GM19023 (cell line): ENCODE measurements around the gene MAP2K7.
"Not testable (repeated sequence)": the region's sequence is repeated elsewhere in the genome, so short reads cannot be mapped to it uniquely, and the experiment has no call there.

Experiments used
- ATAC-seq: cut with Tn5 transposase; IDR thresholded peaks from one replicate; pipeline ENCODE4 v1.9.1; 2021; ENCODE audit warnings: mild to moderate bottlenecking, moderate library complexity; ENCODE audit not compliant: unreplicated experiment

The MAP2K7 gene

GRCh38 chr19:7928741-7929701 lies 25.3 kb downstream of the MAP2K7 start:
- ATAC-seq = no peak

DNA sequence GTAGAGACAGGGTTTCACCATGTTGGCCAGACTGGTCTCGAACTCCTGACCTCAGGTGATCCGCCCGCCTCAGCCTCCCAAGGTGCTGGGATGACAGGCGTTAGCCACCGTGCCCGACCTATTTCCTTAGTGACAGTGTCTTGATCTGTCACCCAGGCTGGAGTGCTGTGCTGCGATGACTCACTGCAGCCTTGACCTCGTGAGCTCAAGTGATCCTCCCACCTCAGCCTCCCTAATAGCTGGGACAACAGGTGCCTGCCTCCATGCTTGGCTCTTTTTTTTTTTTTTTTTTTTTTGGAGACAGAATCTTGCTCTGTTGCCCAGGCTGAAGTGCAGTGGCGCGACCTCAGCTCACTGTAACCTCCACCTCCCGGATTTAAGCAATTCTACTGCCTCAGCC lies 26.4 kb downstream of the MAP2K7 start:
- not testable (repeated sequence) for ATAC-seq

GRCh38 chr19:7930765-7931164 lies 27.1 kb downstream of the MAP2K7 start:
- no peak for ATAC-seq

- ATAC-seq = no peak
Measured at GRCh38 chr19:7931221-7932061, 27.8 kb downstream of the MAP2K7 start.

GRCh38 chr19:7932276-7932929 lies 28.7 kb downstream of the MAP2K7 start:
- no peak for ATAC-seq

GRCh38 chr19:7932930-7933300 lies 29.2 kb downstream of the MAP2K7 start:
- ATAC-seq = no peak

GRCh38 chr19:7933411-7933810 lies 29.7 kb downstream of the MAP2K7 start:
- no peak for ATAC-seq

DNA sequence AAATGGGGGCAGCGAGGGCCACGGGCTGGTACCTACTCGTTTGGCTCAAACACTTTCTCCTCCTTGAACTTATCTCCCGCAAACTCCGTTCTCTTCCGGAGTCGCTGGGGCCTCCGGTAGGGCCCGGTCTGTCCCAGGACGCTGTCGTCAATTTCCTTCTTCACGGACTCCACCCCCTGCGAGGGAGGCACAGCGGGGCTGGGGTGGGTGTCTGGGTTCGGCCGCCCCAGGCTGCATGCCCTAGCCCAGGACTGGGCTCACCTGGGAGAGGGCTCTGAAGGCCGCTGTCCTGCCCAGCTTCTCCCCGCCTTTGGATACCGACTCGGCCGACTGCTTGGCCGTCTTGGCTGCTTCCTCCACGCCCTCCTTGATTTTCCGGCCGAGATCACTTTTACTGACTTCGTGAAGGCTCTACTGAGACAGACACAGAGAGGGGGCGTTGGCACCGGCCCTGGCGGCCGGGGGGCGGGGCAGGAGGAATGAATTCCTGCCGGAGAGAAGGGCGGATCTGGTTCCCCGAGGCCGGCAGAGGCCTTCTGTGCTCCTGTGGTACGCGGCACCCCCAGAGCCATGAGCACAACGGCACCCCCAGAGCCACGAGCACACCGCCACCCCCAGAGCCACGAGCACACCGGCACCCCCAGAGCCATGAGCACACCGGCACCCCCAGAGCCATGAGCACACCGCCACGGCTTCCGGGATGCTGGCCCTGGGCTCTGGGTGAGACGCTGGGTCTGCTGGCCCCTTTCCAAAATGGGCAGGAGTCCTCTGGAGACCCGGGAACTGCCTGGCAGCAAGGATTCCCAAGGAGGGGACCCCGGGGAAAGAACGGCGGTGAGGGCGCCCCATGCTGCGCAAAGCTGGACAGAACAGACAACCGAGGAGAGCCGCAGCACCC lies 30.4 kb downstream of the MAP2K7 start:
- no peak for ATAC-seq

- ATAC-seq = no peak
Measured at GRCh38 chr19:7934766-7935165, 31.1 kb downstream of the MAP2K7 start.

DNA sequence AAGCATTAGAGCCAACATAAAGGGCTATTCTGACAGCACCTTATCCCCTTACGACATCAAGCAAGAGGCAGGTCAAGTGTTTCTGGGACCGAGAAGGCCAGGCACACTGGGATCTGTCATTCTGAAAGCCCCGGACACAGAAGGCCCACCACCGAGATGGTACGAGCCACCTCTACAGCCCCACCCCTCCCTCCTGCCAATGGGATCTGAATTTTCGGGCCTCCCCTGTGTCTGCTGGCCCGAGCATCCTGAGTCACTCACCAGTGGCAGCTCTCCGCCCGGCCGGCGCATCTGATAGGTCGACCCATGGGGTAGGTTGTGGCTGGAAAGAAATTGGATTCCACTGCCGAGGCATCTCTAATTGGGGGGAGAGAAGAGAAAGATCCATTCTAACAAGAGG lies 37.2 kb downstream of the MAP2K7 start:
- ATAC-seq = no peak

DNA sequence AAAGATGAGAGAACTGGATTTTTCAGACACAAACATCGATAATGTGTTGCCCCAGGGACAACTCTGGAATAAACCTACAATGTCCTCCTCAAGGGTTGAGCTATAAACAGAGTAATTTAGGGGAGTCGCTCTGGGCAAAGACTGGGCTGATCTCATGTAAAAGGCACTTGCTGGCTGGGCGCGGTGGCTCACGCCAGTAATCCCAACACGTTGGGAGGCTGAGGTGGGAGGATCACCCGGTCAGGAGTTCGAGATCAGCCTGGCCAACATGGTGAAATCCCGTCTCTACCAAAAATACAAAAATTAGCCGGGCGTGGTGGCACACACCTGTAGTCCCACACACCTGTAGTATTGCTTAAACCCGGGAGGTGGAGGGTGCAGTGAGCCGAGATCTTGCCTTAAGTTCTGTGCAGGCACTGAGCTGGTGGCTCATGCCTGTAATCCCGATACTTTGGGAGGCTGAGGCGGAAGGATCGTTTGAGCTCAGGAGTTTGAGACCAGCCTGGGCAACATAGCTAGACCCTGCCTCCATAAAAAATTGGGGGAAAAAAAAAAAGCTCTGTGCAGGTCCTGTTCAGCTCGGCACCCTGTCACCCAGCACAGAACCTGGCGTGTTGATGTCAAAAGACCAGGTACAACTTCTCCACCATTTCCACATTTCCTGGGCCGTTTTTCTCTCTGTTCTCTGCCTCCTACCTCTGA lies 38.4 kb downstream of the MAP2K7 start:
- ATAC-seq = no peak

- ATAC-seq = no peak
Measured at GRCh38 chr19:7942981-7943443, 39.3 kb downstream of the MAP2K7 start.

DNA sequence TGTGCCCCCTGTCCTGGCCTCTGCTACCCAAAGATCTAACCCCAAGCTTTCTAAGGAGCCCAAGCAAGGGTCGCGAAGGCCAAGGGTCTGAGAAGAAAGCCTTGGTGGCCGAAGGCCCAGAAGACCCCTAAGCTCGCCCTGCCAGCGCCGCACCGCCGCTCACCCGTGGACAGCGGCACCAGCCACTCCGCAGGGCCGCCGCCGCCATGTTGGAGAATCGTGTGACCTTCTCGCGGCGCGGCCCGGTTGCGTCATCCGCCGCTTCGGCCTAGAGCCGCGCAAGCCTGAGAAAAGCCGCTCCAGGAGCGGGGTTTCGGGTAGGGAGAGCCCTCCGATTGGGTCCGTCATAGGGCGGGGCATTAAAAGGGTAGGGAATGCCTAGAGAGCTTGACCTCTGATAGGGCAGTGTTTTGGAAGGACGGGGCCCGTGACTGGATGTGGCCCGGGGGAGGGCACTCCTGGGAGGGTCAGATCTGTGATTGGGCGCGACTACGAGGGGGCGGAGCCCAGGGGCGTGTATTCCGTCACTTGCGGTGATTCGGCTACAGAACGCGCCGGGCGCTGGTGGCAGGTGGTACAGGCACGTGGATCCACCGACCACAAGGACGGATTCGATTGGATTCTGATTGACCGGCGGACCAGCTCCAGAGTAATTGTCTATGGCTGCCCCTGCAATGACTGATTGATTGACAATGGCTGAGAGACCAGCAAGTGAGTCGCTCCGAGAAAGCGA lies 39.9 kb downstream of the MAP2K7 start, which contains the start of gene TIMM44:
Gene TIMM44 (minus strand): TSS at position 223 of the 733 bp plus-strand sequence. CDS start 15 bp downstream, at position 208.
- ATAC-seq = peak; percentile 96

- peak; percentile 33 for ATAC-seq
Measured at GRCh38 chr19:7944177-7944761, 40.6 kb downstream of the MAP2K7 start.

- ATAC-seq = no peak
Measured at GRCh38 chr19:7947939-7948338, 44.3 kb downstream of the MAP2K7 start.

- ATAC-seq = no peak
Measured at GRCh38 chr19:7953060-7953459, 49.4 kb downstream of the MAP2K7 start.

DNA sequence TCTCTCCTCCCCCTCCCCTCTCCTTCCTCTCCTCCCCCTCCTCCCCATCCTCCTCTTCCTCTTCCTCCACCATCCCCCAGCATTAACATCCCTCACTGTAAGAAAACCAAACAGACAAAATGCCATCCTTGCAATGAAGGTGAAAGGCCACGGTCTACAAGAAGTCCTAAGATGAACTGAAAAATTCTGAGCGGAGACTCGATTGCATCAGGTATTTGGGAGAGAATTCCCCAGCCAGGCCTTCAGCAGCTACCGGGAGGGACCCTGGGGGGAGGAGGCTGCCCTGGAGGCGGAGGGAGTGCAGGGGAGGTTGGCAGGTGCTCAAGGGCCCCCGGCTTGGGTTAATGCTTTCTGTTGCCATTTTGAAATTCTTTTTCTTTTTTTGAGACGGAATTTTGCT lies 49.9 kb downstream of the MAP2K7 start:
- ATAC-seq = no peak

- no peak for ATAC-seq
Measured at GRCh38 chr19:7955696-7956095, 52.0 kb downstream of the MAP2K7 start.
